ENCODE data around the gene REV1. TPM values are rescaled to one million over a fixed set of nuclear protein-coding genes. Genes with fewer than 3 reads are reported as not detected.

Gene REV1
- total RNA-seq, 3 donors from 2014 or later: 40.2 to 53.4 (median 50.7) TPM

GRCh38 chr2:99520195-99520594, 30.4 kb upstream of the REV1 start:
- no peak for ATAC-seq

GRCh38 chr2:99514357-99514756, 24.5 kb upstream of the REV1 start:
- DNase-seq (no peak), ATAC-seq (no peak)
- intact Hi-C loops (cut with DNase I, micrococcal nuclease): no loop called here
- H3K9me3 ChIP-seq: no peaks in the 10 kb centered on the region
- H3K36me3 ChIP-seq (ENCODE audit: low read depth): no peaks in the 10 kb centered on the region
- no peak overlapping the region for H3K4me3 ChIP-seq
- no peak for TF ChIP-seq CTCF (IDR thresholded peaks at IDR 0.05)
- no peaks in the 10 kb centered on the region for H3K4me1 ChIP-seq (ENCODE audit: low read depth)

More at GRCh38 chr2:99520195-99520594, 30.4 kb upstream of the REV1 start:
- intact Hi-C loops (cut with DNase I, micrococcal nuclease): no loop called here
- no peak for TF ChIP-seq CTCF (IDR thresholded peaks at IDR 0.05)
- DNase-seq: no peak
- Histone ChIP-seq H3K9me3 (no peaks in the 10 kb centered on the region), H3K4me1 (ENCODE audit: low read depth) (no peaks in the 10 kb centered on the region), H3K4me3 (no peak overlapping the region), H3K36me3 (ENCODE audit: low read depth) (no peaks in the 10 kb centered on the region)

DNA sequence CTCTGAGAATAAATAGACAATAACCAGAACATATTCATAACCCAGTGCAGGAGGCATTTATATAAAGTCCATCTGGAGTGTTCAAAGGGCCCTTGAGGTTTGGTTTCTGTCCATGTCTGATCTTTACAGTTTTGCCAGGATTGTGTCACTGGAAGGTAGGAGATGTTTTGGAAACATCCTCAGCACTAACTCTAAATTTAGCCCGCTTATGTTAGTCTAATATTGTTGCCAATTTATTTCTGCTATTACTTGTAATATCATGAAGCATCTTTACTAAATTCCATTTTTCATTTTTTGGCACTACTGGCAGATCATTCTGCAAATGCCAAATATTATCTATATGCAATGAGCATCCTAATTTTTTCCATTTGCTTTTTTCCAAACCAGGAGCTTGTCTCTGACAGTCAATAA, 22.4 kb upstream of the REV1 start:
- Histone ChIP-seq H3K36me3 (ENCODE audit: low read depth) (no peaks in the 10 kb centered on the region), H3K9me3 (no peaks in the 10 kb centered on the region), H3K4me1 (ENCODE audit: low read depth) (no peaks in the 10 kb centered on the region), H3K4me3 (no peak overlapping the region)
- no peak for TF ChIP-seq CTCF (IDR thresholded peaks at IDR 0.05)
- intact Hi-C loops (cut with DNase I, micrococcal nuclease): no loop called here
- DNase-seq (no peak), ATAC-seq (no peak)

GRCh38 chr2:99509387-99509786, 19.6 kb upstream of the REV1 start:
- no peak for TF ChIP-seq CTCF (IDR thresholded peaks at IDR 0.05)
- H3K9me3 ChIP-seq: no peaks in the 10 kb centered on the region
- no peaks in the 10 kb centered on the region for H3K36me3 ChIP-seq (ENCODE audit: low read depth)
- intact Hi-C loops (cut with DNase I, micrococcal nuclease): no loop called here
- no peak overlapping the region for H3K4me3 ChIP-seq
- ATAC-seq (no peak), DNase-seq (no peak)
- H3K4me1 ChIP-seq (ENCODE audit: low read depth): no peaks in the 10 kb centered on the region

DNA sequence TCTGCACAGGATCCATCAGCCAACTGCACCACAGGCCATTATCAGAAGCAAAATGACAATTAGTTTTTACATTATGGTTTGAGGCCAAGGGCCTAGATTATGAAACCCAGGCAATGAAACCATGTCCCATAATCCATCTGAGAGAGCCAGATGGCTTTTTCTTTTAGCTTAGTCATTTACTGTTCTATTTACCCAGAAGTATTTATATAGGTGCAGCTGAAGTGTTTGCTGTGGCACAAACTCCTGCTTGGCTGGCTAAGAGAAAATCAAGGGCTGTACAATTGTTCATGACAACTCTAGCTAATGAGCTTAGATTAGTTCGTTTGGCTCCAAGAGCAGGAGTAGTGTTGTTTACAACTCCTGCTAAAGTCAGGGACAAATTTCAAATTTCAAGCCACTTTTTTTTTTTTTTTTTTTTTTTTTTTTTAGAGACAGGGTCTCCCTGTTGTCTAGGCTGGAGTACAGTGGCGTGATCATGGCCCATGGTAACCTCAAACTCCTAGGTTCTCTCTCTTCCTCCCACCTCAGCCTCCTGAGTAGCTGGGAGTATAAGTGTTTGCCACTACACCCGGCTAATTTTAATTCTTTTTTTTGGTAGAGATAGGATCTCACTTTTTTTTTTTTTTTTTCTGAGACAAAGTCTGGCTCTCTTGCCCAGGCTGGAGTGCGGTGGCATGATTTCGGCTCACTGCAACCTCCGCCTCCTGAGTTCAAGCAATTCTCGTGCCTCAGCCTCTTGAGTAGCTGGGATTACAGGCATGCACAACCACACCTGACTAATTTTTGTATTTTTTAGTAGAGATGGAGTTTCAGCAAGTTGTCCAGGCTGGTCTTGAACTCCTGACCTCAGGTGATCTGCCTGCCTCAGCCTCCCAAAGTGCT, 18.4 kb upstream of the REV1 start:
- ATAC-seq (peak; percentile 88), DNase-seq (no peak)
- Histone ChIP-seq H3K4me1 (ENCODE audit: low read depth) (no peaks in the 10 kb centered on the region), H3K36me3 (ENCODE audit: low read depth) (no peaks in the 10 kb centered on the region), H3K4me3 (no peak overlapping the region), H3K9me3 (no peaks in the 10 kb centered on the region)
- intact Hi-C loops (cut with DNase I, micrococcal nuclease): no loop called here
- TF ChIP-seq CTCF (IDR thresholded peaks at IDR 0.05): no peak

Data from mucosa of descending colon (tissue), 3 donors.